Measurements from ENCODE around the gene TRIM69.

GRCh38 chr15:44763187-44763586 is 26.9 kb downstream of the TRIM69 start:
- TF ChIP-seq POLR2AphosphoS5 (IDR thresholded peaks at IDR 0.05) (no peak), CTCF (IDR thresholded peaks at IDR 0.05) (no peak)
